Measurements from ENCODE around the gene ZNF791.

DNA sequence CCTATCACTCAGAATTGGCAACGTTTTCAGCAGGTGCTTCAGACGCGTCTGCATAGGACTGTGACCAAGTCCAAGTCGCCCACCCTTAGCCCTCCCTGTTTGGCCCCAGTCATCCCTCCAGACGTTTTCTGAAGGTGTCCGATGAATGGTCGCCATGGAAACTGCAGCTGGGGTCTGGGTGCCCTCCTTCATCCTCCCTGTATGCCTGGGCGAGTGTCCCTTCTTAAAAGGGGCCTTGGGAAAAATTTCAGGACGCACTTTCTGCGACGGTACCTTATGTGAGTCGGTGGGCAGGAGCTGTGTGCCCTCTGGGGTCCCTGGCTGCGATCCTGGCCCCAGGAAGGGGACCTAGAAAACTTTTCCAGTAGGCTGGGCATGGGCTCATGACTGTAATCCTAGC lies 30.7 kb downstream of the ZNF791 start:
- no peak for TF ChIP-seq TAF1 (IDR thresholded peaks at IDR 0.05; ENCODE audit: low read depth)
- TF ChIP-seq, protein P1, sequence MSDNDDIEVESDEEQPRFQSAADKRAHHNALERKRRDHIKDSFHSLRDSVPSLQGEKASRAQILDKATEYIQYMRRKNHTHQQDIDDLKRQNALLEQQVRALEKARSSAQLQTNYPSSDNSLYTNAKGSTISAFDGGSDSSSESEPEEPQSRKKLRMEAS (IDR thresholded peaks at IDR 0.05): no peak
